Body of pancreas (tissue), 4 donors: ENCODE data around the gene CDC5L. TPM values are rescaled to one million over a fixed set of nuclear protein-coding genes. Genes with fewer than 3 reads are reported as not detected.
"Not testable (repeated sequence)": the region's sequence is repeated elsewhere in the genome, so short reads cannot be mapped to it uniquely, and the experiment has no call there.

Experiments used
- ATAC-seq: fragments of 150-250 bp; one replicate; pipeline ENCODE4 v1.9.1; 2016
- DNase-seq, 4 donors: peaks; one replicate each; pipeline ENCODE4 v3.0.0-alpha.2; 2019
- H3K27ac ChIP-seq, 4 donors: fragments of 200-600 bp; sonication (generic); 1 replicate in 3 of 4; 2 replicates in 1 of 4; pipeline versions ENCODE4 v1.5.1 to v1.6.1; 2016 to 2019; ENCODE audit warnings: mild to moderate bottlenecking in 1 of 4, mixed read lengths in 1 of 4, moderate library complexity in 1 of 4
- H3K27me3 ChIP-seq, 2 donors: fragments of 200-600 bp; sonication (generic); one replicate each; pipeline ENCODE4 v1.6.0; 2016; ENCODE audit warnings: mild to moderate bottlenecking in 1 of 2
- H3K36me3 ChIP-seq, 2 donors: fragments of 200-600 bp; sonication (generic); replicated peaks in 1 of 2; 2 replicates each; pipeline ENCODE4 v1.5.1; 2016; ENCODE audit warnings: low read depth in 2 of 2; ENCODE audit not compliant: insufficient read depth in 1 of 2
- H3K4me1 ChIP-seq: fragments of 200-600 bp; sonication (generic); one replicate; pipeline ENCODE4 v1.6.0; 2016
- H3K4me3 ChIP-seq, 2 donors: fragments of 200-600 bp; sonication (generic); 1 replicate in 1 of 2; 2 replicates in 1 of 2; pipeline ENCODE4 v1.5.1; 2016 to 2019
- H3K9me3 ChIP-seq, 3 donors: fragments of 200-600 bp; sonication (generic); 1 replicate in 2 of 3; 2 replicates in 1 of 3; pipeline ENCODE4 v1.5.1; 2016
- CTCF ChIP-seq, 7 experiments: fragments of 450-650 bp in 4 of 7; fragments of 200-600 bp in 3 of 7; sonication (generic) in 3 of 7; IDR thresholded peaks; one replicate each; pipeline ENCODE4 v1.5.1; 2016 to 2019; ENCODE audit warnings: antibody characterized with exemption in 7 of 7
- POLR2A ChIP-seq, 3 donors: fragments of 450-650 bp; IDR thresholded peaks; one replicate each; pipeline ENCODE4 v1.6.1; 2016; ENCODE audit warnings: antibody characterized with exemption in 3 of 3, mild to moderate bottlenecking in 2 of 3
- WGBS, 2 donors: methylation state at CpG; one replicate each; pipeline ENCODE4 v1.1.5; 2017; 5-methylcytosine and 5-hydroxymethylcytosine counted together
- intact Hi-C: fragments of 100-400 bp; cut with DNase I; formaldehyde crosslinking; loops from one replicate; pipeline ENCODE4 v1.15.1; 2023
- total RNA-seq, 2 donors: library from RNA; depleted of rRNA; stranded (reverse); fragments of >200 nt; gene quantifications; one replicate each; pipeline ENCODE4 v1.1.0, GENCODE V29; 2016

The CDC5L gene
- total RNA-seq, 2 donors from 2014 or later: 10.2 to 11.2 TPM

GRCh38 chr6:44341095-44341890 lies 46.2 kb upstream of the CDC5L start:
- H3K36me3 ChIP-seq: no peaks in the 10 kb centered on the region
- 55 to 61% methylated on average over 8 of the region's 8 CpGs for WGBS, 2 donors
- no peaks in the 10 kb centered on the region for H3K9me3 ChIP-seq
- H3K4me3 ChIP-seq: no peak overlapping the region
- intact Hi-C loops: loop anchor here (10.0 kb wide), 1 partner anchor 166 kb away; no protein-coding TSS in a partner anchor
- no peak overlapping the region for H3K27ac ChIP-seq
- ATAC-seq (no peak), DNase-seq (no peak)
- TF ChIP-seq CTCF (IDR thresholded peaks at IDR 0.05) (no peak), POLR2A (IDR thresholded peaks at IDR 0.05) (no peak)
- H3K27me3 ChIP-seq: no peaks in the 10 kb centered on the region
- H3K4me1 ChIP-seq: peaks cover 7% of the 10 kb centered on the region

GRCh38 chr6:44342052-44342451 lies 45.5 kb upstream of the CDC5L start:
- DNase-seq: peak in 1 of 4 donors; percentile 6
- Histone ChIP-seq H3K36me3 (no peaks in the 10 kb centered on the region), H3K4me1 (peaks cover 7% of the 10 kb centered on the region), H3K9me3 (no peaks in the 10 kb centered on the region), H3K4me3 (no peak overlapping the region), H3K27me3 (no peaks in the 10 kb centered on the region), H3K27ac (no peak overlapping the region)
- ATAC-seq: no peak
- intact Hi-C loops: loop anchor here (10.0 kb wide), 1 partner anchor 167 kb away; no protein-coding TSS in a partner anchor
- WGBS, 2 donors: 52 to 63% methylated on average over 6 of the region's 6 CpGs
- no peak for TF ChIP-seq CTCF (IDR thresholded peaks at IDR 0.05)
- TF ChIP-seq POLR2A (IDR thresholded peaks at IDR 0.05): no peak

DNA sequence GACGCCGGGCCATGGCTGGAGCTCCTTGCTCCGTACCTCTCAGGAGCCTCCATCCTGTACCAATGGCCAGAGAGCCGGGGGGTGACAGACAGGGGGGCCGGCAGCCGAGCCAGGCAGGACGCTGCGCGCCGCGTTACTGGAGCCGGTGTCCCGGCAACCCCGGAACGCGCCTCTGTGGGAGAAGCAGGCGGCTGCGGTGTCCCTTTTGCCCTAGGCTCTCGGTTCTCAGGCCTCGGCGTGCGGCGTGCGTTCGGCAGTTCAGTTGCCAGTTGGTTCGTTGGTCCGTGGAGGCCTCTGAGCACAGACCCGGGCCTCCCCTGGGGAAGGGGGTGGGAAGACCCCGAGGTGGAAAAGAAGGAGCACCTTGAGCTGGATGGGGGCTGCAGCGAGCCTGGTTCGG lies 45.0 kb upstream of the CDC5L start, which contains the start of gene SPATS1:
TSS of gene SPATS1 (plus strand) at position 162 of the 400 bp plus-strand sequence. CDS start 446 bp downstream, outside the sequence.
- no peaks in the 10 kb centered on the region for H3K27me3 ChIP-seq
- no peak within 1 kb of the TSS for H3K4me3 ChIP-seq
- no peak within 1 kb of the TSS for H3K27ac ChIP-seq
- no peaks in the 10 kb centered on the region for H3K9me3 ChIP-seq
- ATAC-seq (no peak), DNase-seq (peak; percentile 13 to 30 (median 26))
- no peak for TF ChIP-seq CTCF (IDR thresholded peaks at IDR 0.05)
- no peak for TF ChIP-seq POLR2A (IDR thresholded peaks at IDR 0.05)
- no peaks in the 10 kb centered on the region for H3K36me3 ChIP-seq
- intact Hi-C loops: loop anchor here (10.0 kb wide), 1 partner anchor 168 kb away; no protein-coding TSS in a partner anchor
- H3K4me1 ChIP-seq: peaks cover 7% of the 10 kb centered on the region
- WGBS, 2 donors: 4 to 11% methylated on average over 9 to 31 of the region's 31 CpGs

- ATAC-seq, H3K4me3 ChIP-seq, H3K27me3 ChIP-seq, H3K36me3 ChIP-seq, H3K4me1 ChIP-seq, H3K27ac ChIP-seq, DNase-seq, H3K9me3 ChIP-seq: not testable (repeated sequence)
- intact Hi-C loops: loop anchor here (10.0 kb wide), 1 partner anchor 172 kb away; no protein-coding TSS in a partner anchor
- WGBS, 2 donors: 63 to 70% methylated on average over 4 of the region's 4 CpGs
Observed at GRCh38 chr6:44346818-44347217, 40.7 kb upstream of the CDC5L start.

GRCh38 chr6:44349904-44350649 lies 37.4 kb upstream of the CDC5L start:
- WGBS, 2 donors: 63 to 77% methylated on average over 6 of the region's 6 CpGs
- H3K4me3 ChIP-seq: no peak overlapping the region
- ATAC-seq: no peak
- H3K27me3 ChIP-seq: no peaks in the 10 kb centered on the region
- H3K9me3 ChIP-seq: no peaks in the 10 kb centered on the region
- TF ChIP-seq CTCF (IDR thresholded peaks at IDR 0.05) (no peak), POLR2A (IDR thresholded peaks at IDR 0.05) (no peak)
- no peak for DNase-seq
- no peaks in the 10 kb centered on the region for H3K36me3 ChIP-seq
- H3K27ac ChIP-seq: no peak overlapping the region
- H3K4me1 ChIP-seq: no peaks in the 10 kb centered on the region
- intact Hi-C loops: loop anchor here (10.0 kb wide), 1 partner anchor 175 kb away; no protein-coding TSS in a partner anchor

- H3K36me3 ChIP-seq, H3K4me3 ChIP-seq, H3K4me1 ChIP-seq, intact Hi-C loops, DNase-seq, H3K27ac ChIP-seq, H3K9me3 ChIP-seq, H3K27me3 ChIP-seq, ATAC-seq: not testable (repeated sequence)
- 63% methylated on average over 4 of the region's 4 CpGs for WGBS, 2 donors
Observed at GRCh38 chr6:44350650-44350994, 36.9 kb upstream of the CDC5L start.
